AG04450 (cell line): ENCODE measurements around the gene THAP4. TPM values are rescaled to one million over a fixed set of nuclear protein-coding genes. Genes with fewer than 3 reads are reported as not detected.

Source experiments
- CTCF ChIA-PET: fragments of 300-600, 350-600 bp; formaldehyde crosslinking; extraction: SDS; loops from one replicate; lab custom pipeline; 2022; ENCODE audit warnings: antibody characterized with exemption, inconsistent platforms; lab: Charles Lee
- POLR2A ChIA-PET: fragments of 350-600 bp; formaldehyde crosslinking; extraction: SDS; loops from one replicate; lab custom pipeline; 2021; ENCODE audit warnings: antibody characterized with exemption, inconsistent platforms; lab: Yijun Ruan, JAX
- DNase-seq: peaks from one replicate; pipeline ENCODE4 v3.0.0-alpha.2; 2011; ENCODE audit warnings: low read depth, low spot score
- H3K27ac ChIP-seq: one replicate; pipeline ENCODE4 v1.5.1; 2012; ENCODE audit warnings: low read depth, low read length, control low read depth
- H3K27me3 ChIP-seq: one replicate; pipeline ENCODE4 v1.6.0; 2012; ENCODE audit warnings: low read length; ENCODE audit not compliant: control insufficient read depth, insufficient read depth
- H3K4me3 ChIP-seq: 2 replicates; pipeline ENCODE4 v1.5.1; 2011; ENCODE audit warnings: mild to moderate bottlenecking, low read depth, low read length, control low read depth
- H3K9me3 ChIP-seq: 2 replicates; pipeline ENCODE4 v1.5.1; 2012; ENCODE audit warnings: low read length; ENCODE audit not compliant: control insufficient read depth, insufficient read depth
- CTCF ChIP-seq: IDR thresholded peaks from 2 replicates; pipeline ENCODE4 v1.5.1; 2011; ENCODE audit warnings: low read depth, low read length, control low read depth, inconsistent platforms
- polyA plus RNA-seq: library from polyadenylated mRNA; depleted of rRNA; stranded (reverse); fragments of >200 nt; gene quantifications from 2 replicates; pipeline ENCODE4 v1.2.3, GENCODE V29; 2011

The THAP4 gene
- polyA plus RNA-seq, 1 experiment: 23.7 TPM

- ChIA-PET CTCF (interaction anchor here (0.7 to 1.2 kb wide), 3 partner anchors 11 to 103 kb away, joined by 3 read pairs; no protein-coding TSS in a partner anchor), POLR2A (no interaction called here)
- TF ChIP-seq CTCF: peak; percentile 47
- Histone ChIP-seq H3K27ac (peak overlapping the region; percentile 57), H3K4me3 (peak overlapping the region; percentile 55), H3K9me3 (no peaks in the 10 kb centered on the region; the same call in 1 of the 2 replicates), H3K27me3 (no peaks in the 10 kb centered on the region)
- DNase-seq: peak; percentile 32
Observed at GRCh38 chr2:241609859-241610793, 26.8 kb downstream of the THAP4 start.

- ChIA-PET CTCF (interaction anchor here (0.6 kb wide), 1 partner anchor 23 kb away, joined by 3 read pairs; no protein-coding TSS in a partner anchor), POLR2A (no interaction called here)
- Histone ChIP-seq H3K4me3 (no peak overlapping the region), H3K9me3 (no peaks in the 10 kb centered on the region; the same call in 1 of the 2 replicates), H3K27ac (no peak overlapping the region), H3K27me3 (no peaks in the 10 kb centered on the region)
- no peak for TF ChIP-seq CTCF
- no peak for DNase-seq
Observed at GRCh38 chr2:241608881-241609280, 28.1 kb downstream of the THAP4 start.

- Histone ChIP-seq H3K27me3 (no peaks in the 10 kb centered on the region), H3K4me3 (no peak overlapping the region), H3K9me3 (no peaks in the 10 kb centered on the region; the same call in 1 of the 2 replicates), H3K27ac (no peak overlapping the region)
- ChIA-PET CTCF (no interaction called here), POLR2A (no interaction called here)
- no peak for TF ChIP-seq CTCF
- no peak for DNase-seq
Observed at GRCh38 chr2:241607162-241607885, 29.6 kb downstream of the THAP4 start.

- POLR2A ChIA-PET: no interaction called here
- CTCF ChIA-PET: interaction anchor here (0.7 kb wide), 1 partner anchor 300 kb away, joined by 3 read pairs; no protein-coding TSS in a partner anchor
Observed at GRCh38 chr2:241606186-241606585, 30.8 kb downstream of the THAP4 start.

More at GRCh38 chr2:241606186-241606585, 30.8 kb downstream of the THAP4 start:
- Histone ChIP-seq H3K4me3 (no peak overlapping the region), H3K27me3 (no peaks in the 10 kb centered on the region), H3K27ac (no peak overlapping the region), H3K9me3 (no peaks in the 10 kb centered on the region; the same call in 1 of the 2 replicates)
- TF ChIP-seq CTCF: no peak
- DNase-seq: no peak
